Measurements from ENCODE around the gene CENPVL3. TPM values are rescaled to one million over a fixed set of nuclear protein-coding genes. Genes with fewer than 3 reads are reported as not detected.

CENPVL3 gene
- total and polyA plus RNA-seq, 2 of the 8 experiments (the other 6 are each of a cell fraction or from before 2014, with no cell fraction given), result 5.0 to 15.6 TPM

- no peak for TF ChIP-seq JUN (IDR thresholded peaks at IDR 0.05; ENCODE audit: low read depth, low read length)
Measured at GRCh38 chrX:51606446-51606845, 12.3 kb downstream of the CENPVL3 start (continued).

- H4K20me1 ChIP-seq (replicated peaks in 1 of 2; ENCODE audit: control insufficient read depth in 1 of 2, insufficient read depth in 2 of 2, low read length in 2 of 2), result no peaks in the 10 kb centered on the region
- no peak overlapping the region for H2BK15ac ChIP-seq (ENCODE audit: low read length)
- no peak overlapping the region for H3K4me3 ChIP-seq (ENCODE audit: extremely low read depth in 1 of 4, insufficient read depth in 2 of 4, low read depth in 3 of 4, low read length in 4 of 4)
- POLR2A ChIA-PET (ENCODE audit: partially characterized antibody), result no interaction called here
- no peak for FAIRE-seq
- H4K5ac ChIP-seq (ENCODE audit: insufficient read length, low read depth, low read length), result no peak overlapping the region
- H3K9ac ChIP-seq (replicated peaks in 1 of 4; ENCODE audit: extremely low read depth in 1 of 4, low read depth in 3 of 4, low read length in 3 of 4), result no peak overlapping the region
- no peak overlapping the region for H3K4me2 ChIP-seq (ENCODE audit: insufficient read depth in 1 of 2, low read depth in 2 of 2, low read length in 2 of 2)
- H3K9me3 ChIP-seq (ENCODE audit: insufficient read depth in 2 of 2, low read depth in 1 of 2, low read length in 1 of 2), result no peaks in the 10 kb centered on the region
- H3K4ac ChIP-seq (replicated peaks; ENCODE audit: insufficient read length, low read depth, low read length), result no peak overlapping the region
- CTCF ChIA-PET (ENCODE audit: partially characterized antibody), result no interaction called here
- H2AFZ ChIP-seq (ENCODE audit: low read length), result no peak overlapping the region
- TF ChIP-seq FOSL1 (IDR thresholded peaks at IDR 0.05; ENCODE audit: insufficient read depth, low read depth, low read length) (no peak), ATF2 (IDR thresholded peaks at IDR 0.05; ENCODE audit: low read length) (no peak), GTF2F1 (IDR thresholded peaks at IDR 0.05; ENCODE audit: borderline replicate concordance, low read depth, low read length) (no peak), SP4 (IDR thresholded peaks at IDR 0.05; ENCODE audit: low read length) (no peak), CHD2 (IDR thresholded peaks at IDR 0.05; ENCODE audit: low read length) (no peak), RNF2 (IDR thresholded peaks at IDR 0.05; ENCODE audit: borderline replicate concordance, low read depth, low read length, missing control alignments, poor library complexity, severe bottlenecking) (no peak)
- no peak overlapping the region for H2AK5ac ChIP-seq (ENCODE audit: low read depth, low read length)
- no peak overlapping the region for H4K91ac ChIP-seq (replicated peaks; ENCODE audit: insufficient read length, low read length)
- H2BK12ac ChIP-seq (ENCODE audit: low read depth, low read length), result no peak overlapping the region
- no peaks in the 10 kb centered on the region for H3K36me3 ChIP-seq (ENCODE audit: control insufficient read depth in 2 of 4, insufficient read depth in 4 of 4, low read length in 3 of 4)
- H3K79me1 ChIP-seq (ENCODE audit: low read depth, low read length), result no peaks in the 10 kb centered on the region
- H2BK20ac ChIP-seq (ENCODE audit: low read length), result no peak overlapping the region
- H2BK120ac ChIP-seq (replicated peaks; ENCODE audit: low read depth, low read length), result no peak overlapping the region
- no peak overlapping the region for H3K23ac ChIP-seq (ENCODE audit: insufficient read length)
- 91% methylated on average over 7 of the region's 7 CpGs; no CpG with 5 or more reads in 1 of the 2 experiments for WGBS, 2 experiments (ENCODE audit: extremely low coverage in 1 of 2, insufficient coverage in 1 of 2, insufficient read length in 1 of 2, insufficient replicate concordance in 2 of 2, low coverage in 1 of 2, low lambda C conversion rate in 2 of 2, missing lambda C conversion rate in 1 of 2)
- no peak overlapping the region for H2BK5ac ChIP-seq (ENCODE audit: low read depth, low read length)
- no peaks in the 10 kb centered on the region for H3K27me3 ChIP-seq (replicated peaks in 1 of 4; ENCODE audit: control insufficient read depth in 3 of 4, extremely low read depth in 1 of 4, insufficient read depth in 3 of 4, low read length in 3 of 4)
- H3K56ac ChIP-seq (replicated peaks; ENCODE audit: insufficient read length, low read depth, low read length), result no peak overlapping the region
- no peak overlapping the region for H4K8ac ChIP-seq (ENCODE audit: extremely low read depth, insufficient read depth, low read length)
- H3K27ac ChIP-seq (ENCODE audit: low read depth, low read length), result no peak overlapping the region
- H3K23me2 ChIP-seq (ENCODE audit: low read depth, low read length), result no peaks in the 10 kb centered on the region
- H3K4me1 ChIP-seq (replicated peaks in 1 of 4; ENCODE audit: control insufficient read depth in 3 of 4, insufficient read depth in 4 of 4, low read length in 3 of 4), result no peaks in the 10 kb centered on the region
- no peak for DNase-seq (ENCODE audit: low read depth in 1 of 2, low spot score in 2 of 2)
- no peaks in the 10 kb centered on the region for H3K79me2 ChIP-seq (ENCODE audit: control insufficient read depth in 1 of 2, insufficient read depth in 2 of 2, low read length in 2 of 2)
- no peak overlapping the region for H3K18ac ChIP-seq (ENCODE audit: extremely low read depth, low read length)
- no peak overlapping the region for H3K14ac ChIP-seq (ENCODE audit: insufficient read length)
Measured at GRCh38 chrX:51598899-51599298, 19.8 kb downstream of the CENPVL3 start.

All from H1 (cell line).